AML-193 (cell line): ENCODE measurements around the gene PLGLB1.
"Not testable (repeated sequence)": the region's sequence is repeated elsewhere in the genome, so short reads cannot be mapped to it uniquely, and the experiment has no call there.

Experiments
- DNase-seq, 2 experiments: peaks; one replicate each; lab custom pipeline; 2025; lab: John Stamatoyannopoulos, UW

The PLGLB1 gene

DNA sequence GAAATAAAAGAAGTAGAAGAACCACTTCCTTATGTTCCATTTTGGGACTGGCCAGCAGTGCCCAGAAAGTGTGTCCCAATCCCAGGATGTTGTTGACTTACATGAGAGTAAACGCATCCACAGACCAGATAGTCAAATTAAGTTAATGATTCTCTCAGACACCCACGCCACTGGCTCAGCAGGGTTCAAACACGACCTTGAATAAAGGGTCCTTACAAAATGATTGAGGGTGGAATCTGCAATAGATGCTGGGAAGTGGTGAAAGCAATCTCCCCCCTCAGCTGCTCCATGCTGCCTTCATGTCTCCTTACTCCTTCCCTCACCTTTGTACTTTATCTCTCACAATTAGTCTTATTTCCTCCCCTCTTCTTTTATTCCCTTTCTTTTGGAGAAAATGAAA is at the start of gene PLGLB1:
TSS of gene PLGLB1 (minus strand) at position 101 of the 400 bp plus-strand sequence. CDS start at position 40, 61 bp downstream.
- DNase-seq = not testable (repeated sequence)

DNA sequence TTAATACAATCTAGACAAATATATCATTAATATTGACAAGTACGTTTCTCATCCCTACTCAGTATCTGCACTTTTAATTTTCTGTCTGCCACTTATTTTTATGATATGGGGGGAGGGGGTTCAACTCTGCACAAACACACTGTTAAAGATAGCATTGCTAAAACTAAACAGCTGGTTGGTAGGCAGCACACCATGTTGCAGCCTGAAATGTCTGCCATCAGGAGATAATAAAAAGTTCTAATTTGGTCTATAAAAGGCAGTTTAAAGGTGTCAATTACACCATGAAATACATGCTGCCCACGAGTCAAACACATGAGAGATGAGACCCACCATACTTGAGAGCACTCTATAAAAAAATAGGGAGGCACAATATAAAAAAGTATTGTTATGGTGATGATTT is 42.7 kb upstream of the PLGLB1 start:
- not testable (repeated sequence) for DNase-seq

DNA sequence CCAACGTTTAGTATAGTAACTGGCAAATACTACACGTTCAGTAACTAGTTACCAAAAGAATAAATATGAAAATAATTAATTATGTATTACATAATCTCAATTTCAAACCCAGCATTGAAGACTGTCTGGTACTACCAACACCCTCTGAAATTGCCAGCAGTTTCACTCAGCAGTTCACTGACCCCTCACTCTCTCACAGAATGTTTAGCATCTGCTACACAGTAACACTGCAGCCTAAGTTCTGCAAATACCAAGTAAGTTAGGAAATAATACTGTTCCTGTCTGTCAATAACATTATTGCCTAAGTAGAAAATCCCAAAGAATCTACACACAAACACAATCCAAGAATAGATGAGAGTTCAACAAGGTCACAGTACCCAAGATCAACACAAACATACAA is 41.8 kb upstream of the PLGLB1 start:
- DNase-seq = not testable (repeated sequence)

DNA sequence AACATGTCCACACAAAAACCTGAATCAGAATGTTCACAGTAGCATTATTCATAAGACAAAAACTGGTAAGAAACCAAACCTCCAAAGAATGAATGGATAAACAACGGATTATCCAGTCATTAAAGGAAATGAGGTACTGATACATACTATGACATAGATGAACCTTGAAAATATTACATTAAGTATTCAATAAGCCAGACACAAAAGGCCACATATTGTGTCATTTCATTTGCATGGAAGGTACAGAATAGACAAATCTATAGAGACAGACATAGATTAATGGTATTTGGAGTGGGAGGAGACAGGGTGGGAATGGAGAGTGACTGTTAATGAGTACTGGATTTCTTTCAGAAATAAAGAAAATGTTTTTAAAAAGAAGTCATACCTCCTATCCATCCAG is 39.9 kb upstream of the PLGLB1 start:
- not testable (repeated sequence) for DNase-seq

DNA sequence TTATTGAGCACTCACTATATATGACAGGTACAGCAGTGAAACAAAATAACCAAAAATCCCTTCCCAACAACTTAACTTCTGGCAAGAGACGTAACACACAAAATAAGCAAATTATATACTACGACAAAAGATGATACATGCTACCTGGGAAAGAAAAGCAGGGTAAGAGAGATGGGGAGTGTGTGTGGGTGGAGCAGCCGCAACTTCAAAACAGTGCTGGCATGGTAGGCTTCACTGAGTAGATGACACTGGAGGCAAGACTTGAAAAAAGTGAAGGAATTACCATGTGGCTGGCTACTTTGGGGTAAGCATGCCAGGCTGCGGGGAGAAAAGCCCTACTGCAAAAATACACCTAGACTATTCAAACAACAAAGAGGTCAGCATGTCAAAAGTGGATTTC is 36.0 kb upstream of the PLGLB1 start:
- not testable (repeated sequence) for DNase-seq

DNA sequence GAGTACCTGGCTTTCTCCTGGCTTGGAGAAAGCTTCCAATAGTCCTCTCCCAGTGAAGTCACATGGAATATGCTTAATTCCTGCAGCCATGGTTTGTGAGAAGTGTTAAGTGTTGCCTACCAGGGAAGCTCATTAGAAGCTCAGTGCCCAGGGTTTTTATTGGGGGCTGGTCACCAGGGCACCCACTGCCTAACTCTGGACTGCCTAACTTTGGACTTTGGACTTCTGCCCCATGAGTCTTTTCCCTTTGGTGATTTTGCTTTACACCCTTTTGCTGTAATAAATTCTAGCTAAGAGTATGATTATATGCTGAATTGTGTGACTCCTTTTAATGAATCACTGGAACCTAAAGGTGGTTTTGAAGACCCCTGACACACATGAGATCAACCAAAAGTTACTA is 35.2 kb upstream of the PLGLB1 start:
- DNase-seq = not testable (repeated sequence)

DNA sequence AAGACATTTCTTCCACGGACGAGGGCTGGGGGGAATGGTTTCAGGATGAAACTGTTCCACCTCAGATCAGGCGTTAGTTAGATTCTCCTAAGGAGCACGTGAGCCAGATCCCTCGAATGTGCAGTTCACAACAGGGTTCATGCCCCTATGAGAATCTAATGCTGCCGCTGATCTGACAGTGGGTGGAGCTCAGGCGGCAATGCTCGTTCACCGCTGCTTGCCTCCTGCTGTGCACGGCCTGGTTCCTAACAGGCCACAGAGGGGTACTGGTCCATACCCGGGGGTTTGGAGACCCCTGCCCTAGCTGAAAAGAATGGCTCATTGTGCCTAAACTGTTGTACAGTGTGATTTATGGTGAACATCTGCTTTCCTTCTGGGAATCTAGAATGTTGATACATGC is 34.8 kb upstream of the PLGLB1 start:
- not testable (repeated sequence) for DNase-seq

DNA sequence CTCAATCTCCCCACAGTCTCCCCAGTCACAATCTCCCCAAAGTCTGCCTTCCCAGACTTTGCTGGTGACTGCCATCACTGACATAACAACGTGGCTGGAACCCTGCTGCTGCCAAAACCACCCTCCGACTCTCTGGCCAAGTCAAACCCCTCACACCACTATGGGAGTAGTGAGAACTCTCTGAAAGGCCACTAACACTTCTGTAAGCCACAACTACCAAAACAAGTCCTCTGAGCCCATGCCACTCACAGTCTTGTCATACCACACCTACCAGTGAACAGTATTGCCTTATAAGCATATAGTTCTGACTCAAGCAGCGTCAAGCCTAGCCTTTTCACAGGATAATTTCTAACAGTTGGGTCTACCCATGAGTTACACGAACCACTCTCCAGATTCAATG is 32.7 kb upstream of the PLGLB1 start:
- not testable (repeated sequence) for DNase-seq

DNA sequence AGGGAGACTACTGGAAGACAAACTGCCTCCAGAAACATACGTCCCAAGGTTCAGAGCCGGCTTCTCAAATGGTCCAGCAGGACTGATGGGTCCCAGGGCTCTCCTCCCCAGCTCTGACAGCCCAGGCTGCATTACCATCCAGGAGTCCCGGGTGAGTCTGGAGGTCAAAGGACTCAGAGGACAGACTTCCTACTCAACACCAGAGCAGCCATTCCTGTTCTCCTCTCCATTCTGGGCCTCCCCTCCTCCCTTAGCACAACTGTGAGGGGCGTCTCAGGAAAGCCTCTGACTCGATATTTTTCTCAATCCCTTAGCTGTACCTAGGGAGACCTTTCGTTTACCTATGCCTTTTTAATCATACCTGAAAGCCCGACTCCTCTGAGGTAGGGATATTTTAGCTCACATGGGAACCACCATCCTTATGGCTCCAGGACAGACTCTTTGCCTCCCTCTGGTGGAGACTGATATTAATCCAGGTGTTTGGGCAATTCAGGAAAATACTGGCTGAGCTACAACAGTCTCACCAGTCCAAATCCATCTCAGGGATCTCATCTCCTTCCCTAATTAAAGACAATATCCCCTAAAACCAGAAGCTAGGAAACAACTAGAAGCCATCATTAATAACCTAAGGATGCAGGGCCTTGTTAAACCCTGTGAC is 19.8 kb upstream of the PLGLB1 start:
- not testable (repeated sequence) for DNase-seq

DNA sequence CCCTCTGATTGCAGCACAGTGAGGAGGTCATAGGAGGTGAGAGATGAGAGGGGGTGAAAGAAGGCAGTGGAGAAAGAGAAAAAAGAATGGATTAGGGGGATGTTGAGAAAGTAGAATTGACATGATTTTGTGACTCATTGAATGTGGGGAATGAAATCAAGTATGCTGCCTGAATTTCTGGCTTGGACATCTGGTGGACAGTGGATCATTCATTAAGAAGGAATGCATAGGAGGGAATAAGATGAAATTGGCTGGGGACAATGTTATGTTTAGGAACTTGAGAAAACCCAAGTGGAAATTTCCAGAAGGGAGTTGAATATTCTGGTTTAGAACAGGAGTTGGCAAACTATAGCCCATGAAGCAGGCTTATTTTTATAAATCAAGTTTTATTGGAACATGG is 7.0 kb upstream of the PLGLB1 start:
- not testable (repeated sequence) for DNase-seq

DNA sequence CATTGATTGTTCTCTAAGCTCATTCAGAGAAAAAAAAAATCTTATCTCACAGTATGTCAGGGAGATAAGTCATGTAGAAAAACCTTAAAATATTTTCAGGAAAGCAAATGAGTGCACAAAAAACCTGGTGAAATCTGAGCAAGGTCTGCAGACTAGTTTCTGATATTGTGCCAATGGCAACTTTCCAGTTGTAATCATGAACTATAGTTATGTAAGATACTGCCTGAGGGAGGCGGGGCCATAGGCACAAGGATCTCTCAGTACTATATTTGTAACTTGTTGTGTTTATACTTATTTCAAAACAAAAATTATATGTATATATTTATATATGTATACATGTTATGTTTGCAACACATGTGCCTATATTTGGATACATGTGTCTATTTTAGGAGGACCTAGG is 5.2 kb upstream of the PLGLB1 start:
- not testable (repeated sequence) for DNase-seq

DNA sequence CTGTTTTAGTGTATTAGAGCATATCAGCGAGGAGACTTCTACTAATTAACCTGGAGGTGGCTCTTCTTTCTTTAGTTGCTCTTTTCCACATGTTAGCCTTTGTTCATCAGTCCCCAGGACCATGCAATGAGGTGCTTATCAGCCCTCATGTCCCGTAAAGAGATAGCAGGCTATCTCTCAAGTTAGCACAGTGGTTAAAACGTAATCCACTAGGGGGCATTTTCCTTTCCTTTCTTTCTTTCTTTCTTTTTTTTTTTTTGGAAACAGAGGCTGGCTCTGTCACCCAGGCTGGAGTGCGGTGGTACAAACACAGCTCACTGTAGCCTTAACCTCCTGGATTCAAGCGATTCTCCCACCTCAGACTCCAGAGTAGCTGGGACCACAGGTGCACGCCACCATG is 4.3 kb upstream of the PLGLB1 start:
- DNase-seq = not testable (repeated sequence)

DNA sequence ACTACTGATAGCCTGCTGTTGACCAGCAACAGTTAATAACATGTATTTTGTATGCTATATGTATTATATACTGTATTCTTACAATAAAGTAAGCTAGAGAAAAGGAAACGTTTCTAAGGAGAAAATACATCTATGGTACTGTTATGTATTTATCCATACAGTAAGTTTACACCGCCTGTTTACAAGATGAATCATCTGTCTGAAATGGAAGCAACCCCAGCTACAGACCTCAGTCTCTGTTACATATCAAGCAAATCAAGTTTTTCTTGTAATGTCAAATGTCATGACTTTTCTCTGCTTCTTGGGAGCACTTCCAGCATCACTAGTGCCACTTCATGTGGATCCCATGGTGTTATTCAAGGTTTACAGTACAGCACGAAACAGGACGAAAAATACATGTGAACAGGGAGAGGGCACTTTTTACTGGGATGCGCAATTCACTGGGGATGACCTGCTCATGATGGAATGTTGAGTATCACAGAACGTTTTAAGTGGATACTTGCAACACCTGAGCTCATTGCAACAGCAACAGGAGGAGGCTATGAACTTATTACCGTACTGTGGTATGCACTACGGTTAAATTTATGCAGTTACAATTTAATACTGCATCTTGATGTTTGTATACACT is 2.5 kb upstream of the PLGLB1 start:
- not testable (repeated sequence) for DNase-seq

DNA sequence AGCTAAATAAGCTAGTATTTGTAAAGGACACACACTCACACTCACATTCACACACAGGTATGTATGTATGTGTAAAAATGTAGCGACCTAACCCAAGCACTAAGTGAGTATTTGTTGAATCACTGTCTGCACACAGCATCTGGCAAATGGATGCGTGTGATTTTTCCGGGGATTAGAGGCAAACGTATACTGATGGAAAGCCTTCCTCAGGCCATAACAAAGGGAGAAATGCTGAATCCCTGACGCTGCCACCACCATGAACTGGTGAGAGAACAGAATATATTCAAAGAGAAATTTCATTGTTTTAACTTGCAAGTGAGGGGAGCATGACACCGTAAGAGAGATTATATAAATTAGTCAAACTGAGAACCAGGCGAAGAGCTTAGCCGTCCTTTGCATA is 601 bp downstream of the PLGLB1 start:
- not testable (repeated sequence) for DNase-seq

DNA sequence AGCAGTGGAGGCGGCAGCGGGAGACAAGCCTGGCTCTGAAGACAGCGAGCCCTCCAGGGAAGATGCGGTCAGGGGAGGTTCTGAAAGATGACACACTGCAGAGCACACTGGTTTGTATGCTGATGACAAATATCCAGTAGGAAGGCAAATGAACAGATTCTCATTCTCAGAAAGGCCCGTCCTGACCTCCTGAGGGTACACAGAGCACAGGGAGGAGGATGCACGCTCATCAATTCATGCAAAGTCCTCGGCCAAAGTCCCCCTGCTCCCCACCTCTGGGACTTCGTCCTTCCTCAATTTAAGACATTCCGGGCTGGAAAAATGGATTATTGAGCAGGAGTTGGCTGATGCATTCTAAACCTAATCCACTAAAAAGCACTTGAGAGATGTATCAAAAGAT is 2.6 kb downstream of the PLGLB1 start:
- not testable (repeated sequence) for DNase-seq

DNA sequence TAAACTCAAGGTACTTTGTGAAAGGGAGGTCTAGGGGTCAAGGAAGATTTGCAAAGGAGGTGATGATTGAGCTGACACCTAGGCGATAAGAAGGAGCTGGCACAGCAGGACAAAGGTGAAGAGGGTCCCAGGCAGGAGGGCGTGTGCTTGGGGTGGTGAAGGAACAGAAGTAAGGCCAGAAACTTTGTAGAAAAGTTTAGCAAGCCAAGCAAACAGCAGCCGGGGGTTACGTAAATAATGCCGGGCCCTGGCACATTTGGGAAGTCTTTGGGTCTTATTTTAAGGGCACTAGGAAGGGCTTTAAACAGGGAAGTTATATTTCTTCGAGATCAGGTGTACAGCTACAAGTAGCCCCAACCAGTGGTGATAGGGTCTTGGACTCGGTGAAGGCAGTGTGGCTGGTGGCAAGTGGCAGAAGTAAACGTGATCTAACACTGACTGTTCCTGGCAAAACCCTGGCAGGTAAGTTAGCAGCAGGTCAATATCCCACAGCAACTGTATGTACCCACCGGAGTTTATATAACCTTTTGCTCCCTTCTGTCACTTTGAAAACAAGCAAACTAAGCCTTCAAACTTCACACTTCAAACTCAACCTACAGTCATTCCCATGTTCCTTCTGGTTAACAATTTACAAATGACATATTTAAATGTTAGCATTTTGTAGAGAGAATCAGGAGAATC is 7.0 kb downstream of the PLGLB1 start:
- not testable (repeated sequence) for DNase-seq

DNA sequence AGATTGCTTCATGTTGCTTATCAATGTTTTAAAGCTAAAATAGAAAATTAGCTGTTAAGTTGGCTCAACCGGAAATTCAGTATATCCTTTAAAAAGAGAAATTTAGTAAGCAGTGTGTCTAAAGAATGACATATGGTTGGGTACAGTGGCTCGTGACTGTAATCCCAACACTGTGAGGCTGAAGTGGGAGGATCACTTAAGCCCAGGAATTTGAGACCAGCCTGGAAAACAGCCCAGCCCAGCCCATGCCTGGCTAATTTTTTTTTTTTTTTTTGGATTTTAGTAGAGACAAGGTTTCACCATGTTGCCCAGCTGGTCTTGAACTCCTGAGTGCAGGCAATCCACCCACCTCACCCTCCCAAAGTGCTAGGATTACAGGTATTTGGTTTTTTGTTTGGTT is 17.2 kb downstream of the PLGLB1 start:
- not testable (repeated sequence) for DNase-seq
